ENCODE results near the gene TP53BP2.

DNA sequence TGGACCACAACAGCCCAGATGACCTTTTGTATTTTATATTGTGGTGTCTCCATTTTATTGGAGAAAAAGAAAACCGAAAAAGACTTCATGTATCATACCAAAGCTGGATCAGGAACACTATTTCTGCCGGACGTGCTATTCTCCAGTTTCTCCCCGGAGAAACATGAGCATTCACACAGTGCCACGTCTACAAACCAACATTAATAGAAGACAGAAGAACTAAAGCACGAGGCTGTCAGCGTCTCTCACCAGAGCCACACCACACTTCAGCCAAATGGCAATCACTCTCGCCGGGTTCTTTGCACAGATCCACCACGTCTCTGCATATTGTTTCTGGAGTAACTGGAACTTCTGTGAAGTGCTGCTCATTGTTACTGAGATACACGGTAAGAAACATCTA, 24.8 kb downstream of the TP53BP2 start:
- TF ChIP-seq, protein P1, sequence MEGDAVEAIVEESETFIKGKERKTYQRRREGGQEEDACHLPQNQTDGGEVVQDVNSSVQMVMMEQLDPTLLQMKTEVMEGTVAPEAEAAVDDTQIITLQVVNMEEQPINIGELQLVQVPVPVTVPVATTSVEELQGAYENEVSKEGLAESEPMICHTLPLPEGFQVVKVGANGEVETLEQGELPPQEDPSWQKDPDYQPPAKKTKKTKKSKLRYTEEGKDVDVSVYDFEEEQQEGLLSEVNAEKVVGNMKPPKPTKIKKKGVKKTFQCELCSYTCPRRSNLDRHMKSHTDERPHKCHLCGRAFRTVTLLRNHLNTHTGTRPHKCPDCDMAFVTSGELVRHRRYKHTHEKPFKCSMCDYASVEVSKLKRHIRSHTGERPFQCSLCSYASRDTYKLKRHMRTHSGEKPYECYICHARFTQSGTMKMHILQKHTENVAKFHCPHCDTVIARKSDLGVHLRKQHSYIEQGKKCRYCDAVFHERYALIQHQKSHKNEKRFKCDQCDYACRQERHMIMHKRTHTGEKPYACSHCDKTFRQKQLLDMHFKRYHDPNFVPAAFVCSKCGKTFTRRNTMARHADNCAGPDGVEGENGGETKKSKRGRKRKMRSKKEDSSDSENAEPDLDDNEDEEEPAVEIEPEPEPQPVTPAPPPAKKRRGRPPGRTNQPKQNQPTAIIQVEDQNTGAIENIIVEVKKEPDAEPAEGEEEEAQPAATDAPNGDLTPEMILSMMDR (conservative IDR thresholded peaks at IDR 0.05; ENCODE audit: low read length), result no peak
- no peak for TF ChIP-seq EZH2phosphoT487 (IDR thresholded peaks at IDR 0.05; ENCODE audit: borderline replicate concordance)
